Activated CD4-positive, alpha-beta T cell treated with anti-CD3 and anti-CD28 coated beads for 24 hours (primary cell): Measurements from ENCODE around the gene VGLL2.
"Not testable (repeated sequence)": the region's sequence is repeated elsewhere in the genome, so short reads cannot be mapped to it uniquely, and the experiment has no call there.

ENCODE experiments used
- DNase-seq, 2 donors: peaks; one replicate each; pipeline ENCODE4 v3.0.0-alpha.2; 2020; ENCODE audit warnings: low read depth in 2 of 2

VGLL2 gene

GRCh38 chr6:117265410-117266256 is at the start of gene VGLL2:
VGLL2 (plus strand) TSS chr6:117265558; CDS start chr6:117265764, 206 bp downstream.
- DNase-seq, result no peak

- DNase-seq, result no peak
Observed at GRCh38 chr6:117222861-117223260, 42.5 kb upstream of the VGLL2 start.

- DNase-seq, result no peak
Observed at GRCh38 chr6:117226778-117227177, 38.6 kb upstream of the VGLL2 start.

- no peak for DNase-seq
Observed at GRCh38 chr6:117227245-117227962, 38.0 kb upstream of the VGLL2 start.

- no peak for DNase-seq
Observed at GRCh38 chr6:117228202-117228601, 37.2 kb upstream of the VGLL2 start.

- no peak for DNase-seq
Observed at GRCh38 chr6:117229870-117230269, 35.5 kb upstream of the VGLL2 start.

GRCh38 chr6:117231466-117231865 is 33.9 kb upstream of the VGLL2 start:
- DNase-seq, result no peak

GRCh38 chr6:117232196-117232595 is 33.2 kb upstream of the VGLL2 start:
- no peak for DNase-seq

- no peak for DNase-seq
Observed at GRCh38 chr6:117233145-117233544, 32.2 kb upstream of the VGLL2 start.

- DNase-seq, result no peak
Observed at GRCh38 chr6:117237561-117237960, 27.8 kb upstream of the VGLL2 start.

GRCh38 chr6:117244571-117244970 is 20.8 kb upstream of the VGLL2 start:
- DNase-seq, result not testable (repeated sequence)

GRCh38 chr6:117244979-117245378 is 20.4 kb upstream of the VGLL2 start:
- DNase-seq, result not testable (repeated sequence)

- no peak for DNase-seq
Observed at GRCh38 chr6:117253785-117254184, 11.6 kb upstream of the VGLL2 start.

GRCh38 chr6:117262799-117263198 is 2.6 kb upstream of the VGLL2 start:
- DNase-seq, result no peak

GRCh38 chr6:117263353-117263927 is 1.9 kb upstream of the VGLL2 start:
- DNase-seq, result no peak

- no peak for DNase-seq
Observed at GRCh38 chr6:117264369-117264691, 1.0 kb upstream of the VGLL2 start.

- no peak for DNase-seq
Observed at GRCh38 chr6:117264692-117265409, 507 bp upstream of the VGLL2 start.

- no peak for DNase-seq
Observed at GRCh38 chr6:117266257-117267053, 1.1 kb downstream of the VGLL2 start.

GRCh38 chr6:117267054-117267347 is 1.6 kb downstream of the VGLL2 start:
- DNase-seq, result no peak

GRCh38 chr6:117267766-117268534 is 2.6 kb downstream of the VGLL2 start:
- no peak for DNase-seq

GRCh38 chr6:117268924-117269323 is 3.6 kb downstream of the VGLL2 start:
- no peak for DNase-seq
